Activated CD8-positive, alpha-beta T cell treated with anti-CD3 and anti-CD28 coated beads for 36 hours (primary cell): ENCODE results near the gene OR56B1. TPM values are rescaled to one million over a fixed set of nuclear protein-coding genes. Genes with fewer than 3 reads are reported as not detected.

ENCODE experiments used
- ATAC-seq: fragments of 200-7000 bp; cut with Tn5 transposase; one replicate; pipeline ENCODE4 v1.10.0; 2021; ENCODE audit warnings: mild to moderate bottlenecking, moderate library complexity
- CTCF ChIA-PET: fragments of 350-600 bp; sonication (Branson Sonifier 250); formaldehyde crosslinking; loops from one replicate; lab custom pipeline; 2021; ENCODE audit warnings: antibody characterized with exemption; lab: Charles Lee
- POLR2A ChIA-PET: fragments of 350-600 bp; sonication (Branson Sonifier 250); formaldehyde crosslinking; loops from one replicate; lab custom pipeline; 2021; ENCODE audit warnings: antibody characterized with exemption; lab: Charles Lee
- DNase-seq: peaks from one replicate; pipeline ENCODE4 v3.0.0-alpha.2; 2020
- H3K27ac Mint-ChIP-seq: one replicate; pipeline ENCODE4 v1.8.0; 2021; ENCODE audit warnings: mild to moderate bottlenecking, mixed read lengths
- H3K27me3 Mint-ChIP-seq: one replicate; pipeline ENCODE4 v1.8.0; 2021; ENCODE audit warnings: mixed read lengths
- H3K36me3 Mint-ChIP-seq: one replicate; pipeline ENCODE4 v1.8.0; 2021; ENCODE audit warnings: low read depth, mixed read lengths
- H3K4me1 Mint-ChIP-seq: one replicate; pipeline ENCODE4 v1.8.0; 2021; ENCODE audit warnings: low read depth, mixed read lengths
- H3K4me3 Mint-ChIP-seq: one replicate; pipeline ENCODE4 v1.8.0; 2021; ENCODE audit warnings: mild to moderate bottlenecking, moderate library complexity, mixed read lengths
- H3K9me3 Mint-ChIP-seq: one replicate; pipeline ENCODE4 v1.8.0; 2021; ENCODE audit warnings: mixed read lengths
- intact Hi-C: fragments of 100-400 bp; cut with micrococcal nuclease; formaldehyde crosslinking; loops from one replicate; pipeline ENCODE4 v1.10.0; 2022
- total RNA-seq, 2 experiments: library from RNA; stranded (reverse); gene quantifications; one replicate each; pipeline ENCODE4 v1.2.3, GENCODE V29; 2021
- TF ChIP-seq, protein P1 (sequence below): fragments of 200-600 bp; IDR thresholded peaks from one replicate; pipeline ENCODE4 v1.8.0; 2022; ENCODE audit warnings: antibody characterized with exemption, mild to moderate bottlenecking

OR56B1 gene, protein sequence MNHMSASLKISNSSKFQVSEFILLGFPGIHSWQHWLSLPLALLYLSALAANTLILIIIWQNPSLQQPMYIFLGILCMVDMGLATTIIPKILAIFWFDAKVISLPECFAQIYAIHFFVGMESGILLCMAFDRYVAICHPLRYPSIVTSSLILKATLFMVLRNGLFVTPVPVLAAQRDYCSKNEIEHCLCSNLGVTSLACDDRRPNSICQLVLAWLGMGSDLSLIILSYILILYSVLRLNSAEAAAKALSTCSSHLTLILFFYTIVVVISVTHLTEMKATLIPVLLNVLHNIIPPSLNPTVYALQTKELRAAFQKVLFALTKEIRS
- total RNA-seq, result under 1 TPM in 1 of 2 experiments, not detected in 1; 0.25 TPM

DNA sequence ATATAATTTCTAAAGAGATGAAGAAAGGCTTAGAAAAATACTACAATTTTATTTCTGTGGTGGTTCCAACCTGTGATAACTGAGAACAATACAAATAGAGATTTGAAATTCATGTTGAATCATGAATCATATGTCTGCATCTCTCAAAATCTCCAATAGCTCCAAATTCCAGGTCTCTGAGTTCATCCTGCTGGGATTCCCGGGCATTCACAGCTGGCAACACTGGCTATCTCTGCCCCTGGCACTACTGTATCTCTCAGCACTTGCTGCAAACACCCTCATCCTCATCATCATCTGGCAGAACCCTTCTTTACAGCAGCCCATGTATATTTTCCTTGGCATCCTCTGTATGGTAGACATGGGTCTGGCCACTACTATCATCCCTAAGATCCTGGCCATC, at the start of gene OR56B1:
Gene OR56B1 (plus strand): TSS at position 53 of the 400 bp plus-strand sequence. CDS start 69 bp downstream, at position 122.
- intact Hi-C loops, result no loop called here
- Mint-ChIP-seq H3K27me3 (no peaks in the 10 kb centered on the region), H3K27ac (no peak within 1 kb of the TSS), H3K4me1 (no peaks in the 10 kb centered on the region), H3K9me3 (peaks cover 6% of the 10 kb centered on the region), H3K4me3 (no peak within 1 kb of the TSS), H3K36me3 (peaks cover 10% of the 10 kb centered on the region)
- POLR2A ChIA-PET, result no interaction called here
- DNase-seq (no peak), ATAC-seq (no peak)
- TF ChIP-seq, protein P1, sequence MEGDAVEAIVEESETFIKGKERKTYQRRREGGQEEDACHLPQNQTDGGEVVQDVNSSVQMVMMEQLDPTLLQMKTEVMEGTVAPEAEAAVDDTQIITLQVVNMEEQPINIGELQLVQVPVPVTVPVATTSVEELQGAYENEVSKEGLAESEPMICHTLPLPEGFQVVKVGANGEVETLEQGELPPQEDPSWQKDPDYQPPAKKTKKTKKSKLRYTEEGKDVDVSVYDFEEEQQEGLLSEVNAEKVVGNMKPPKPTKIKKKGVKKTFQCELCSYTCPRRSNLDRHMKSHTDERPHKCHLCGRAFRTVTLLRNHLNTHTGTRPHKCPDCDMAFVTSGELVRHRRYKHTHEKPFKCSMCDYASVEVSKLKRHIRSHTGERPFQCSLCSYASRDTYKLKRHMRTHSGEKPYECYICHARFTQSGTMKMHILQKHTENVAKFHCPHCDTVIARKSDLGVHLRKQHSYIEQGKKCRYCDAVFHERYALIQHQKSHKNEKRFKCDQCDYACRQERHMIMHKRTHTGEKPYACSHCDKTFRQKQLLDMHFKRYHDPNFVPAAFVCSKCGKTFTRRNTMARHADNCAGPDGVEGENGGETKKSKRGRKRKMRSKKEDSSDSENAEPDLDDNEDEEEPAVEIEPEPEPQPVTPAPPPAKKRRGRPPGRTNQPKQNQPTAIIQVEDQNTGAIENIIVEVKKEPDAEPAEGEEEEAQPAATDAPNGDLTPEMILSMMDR, result no peak
- CTCF ChIA-PET, result interaction anchor here (0.6 to 1.0 kb wide), 2 partner anchors 25 to 58 kb away, joined by 3 read pairs; no protein-coding TSS in a partner anchor

DNA sequence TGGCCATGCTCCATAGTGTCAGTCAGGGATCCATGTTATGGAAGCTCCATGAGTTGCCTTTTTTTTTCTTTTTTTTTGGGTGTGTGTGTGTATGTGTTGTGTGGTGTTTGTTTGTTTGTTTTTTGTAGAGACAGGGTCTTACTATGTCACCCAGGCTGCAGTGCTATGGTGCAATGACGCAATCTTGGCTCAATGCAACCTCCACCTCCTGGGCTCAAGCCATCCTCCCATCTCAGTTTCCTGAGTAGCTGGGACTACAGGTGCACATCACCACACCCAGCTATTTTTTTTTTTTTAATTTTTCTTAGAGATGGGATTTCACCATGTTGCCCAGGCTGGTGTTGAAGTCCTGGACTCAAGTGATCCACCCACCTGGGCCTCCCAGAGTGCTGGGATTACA, 47.8 kb upstream of the OR56B1 start:
- Mint-ChIP-seq H3K4me1 (peaks cover 41% of the 10 kb centered on the region), H3K36me3 (peaks cover 35% of the 10 kb centered on the region), H3K27me3 (no peaks in the 10 kb centered on the region), H3K27ac (peak overlapping the region; percentile 95), H3K4me3 (no peak overlapping the region), H3K9me3 (peaks cover 1% of the 10 kb centered on the region)
- ChIA-PET POLR2A (interaction anchor here (0.6 to 0.9 kb wide), 2 partner anchors 13 to 64 kb away, joined by 3 read pairs; no protein-coding TSS in a partner anchor), CTCF (interaction anchor here (0.6 to 1.2 kb wide), 3 partner anchors 17 to 1052 kb away, joined by 3 to 6 read pairs (median 3); no protein-coding TSS in a partner anchor)
- ATAC-seq (no peak), DNase-seq (no peak)
- TF ChIP-seq, protein P1, result no peak
- intact Hi-C loops, result no loop called here

GRCh38 chr11:5689551-5689983, 46.7 kb upstream of the OR56B1 start, which contains the start of gene TRIM22:
TRIM22 (plus strand) TSS chr11:5689790; CDS start chr11:5696233, 6,443 bp downstream.
- Mint-ChIP-seq H3K27ac (peak within 1 kb of the TSS; percentile 95), H3K36me3 (peaks cover 39% of the 10 kb centered on the region), H3K4me3 (peak within 1 kb of the TSS; percentile 88), H3K4me1 (peaks cover 47% of the 10 kb centered on the region), H3K27me3 (no peaks in the 10 kb centered on the region), H3K9me3 (no peaks in the 10 kb centered on the region)
- TF ChIP-seq, protein P1, result no peak
- CTCF ChIA-PET, result interaction anchor here (0.6 to 2.0 kb wide), 5 partner anchors 12 to 664 kb away, joined by 3 to 7 read pairs (median 6); no protein-coding TSS in a partner anchor
- POLR2A ChIA-PET, result interaction anchor here (0.8 to 2.5 kb wide), 9 partner anchors 9 to 65 kb away, joined by 3 to 10 read pairs (median 4); partner anchors contain the start of gene TRIM34
- peak; percentile 72 for ATAC-seq
- peak; percentile 75 for DNase-seq
- intact Hi-C loops, result no loop called here

- Mint-ChIP-seq H3K9me3 (no peaks in the 10 kb centered on the region), H3K27me3 (no peaks in the 10 kb centered on the region), H3K4me3 (peak overlapping the region; percentile 88), H3K36me3 (peaks cover 36% of the 10 kb centered on the region), H3K4me1 (peaks cover 49% of the 10 kb centered on the region), H3K27ac (peak overlapping the region; percentile 95)
- no peak for DNase-seq
- no peak for ATAC-seq
- CTCF ChIA-PET, result interaction anchor here (1.3 to 2.0 kb wide), 3 partner anchors 11 to 63 kb away, joined by 3 to 7 read pairs (median 6); no protein-coding TSS in a partner anchor
- TF ChIP-seq, protein P1, result no peak
- POLR2A ChIA-PET, result interaction anchor here (0.8 to 2.5 kb wide), 10 partner anchors 9 to 536 kb away, joined by 3 to 10 read pairs (median 4); partner anchors contain the start of gene TRIM34
- intact Hi-C loops, result loop anchor here (5.0 kb wide), 1 partner anchor 117 kb away; the partner anchor contains the start of gene OR52N2
These were observed 46.0 kb upstream of the OR56B1 start for GRCh38 chr11:5690216-5690615.
